ENCODE measurements around the gene PHKG2.

PHKG2 gene

DNA sequence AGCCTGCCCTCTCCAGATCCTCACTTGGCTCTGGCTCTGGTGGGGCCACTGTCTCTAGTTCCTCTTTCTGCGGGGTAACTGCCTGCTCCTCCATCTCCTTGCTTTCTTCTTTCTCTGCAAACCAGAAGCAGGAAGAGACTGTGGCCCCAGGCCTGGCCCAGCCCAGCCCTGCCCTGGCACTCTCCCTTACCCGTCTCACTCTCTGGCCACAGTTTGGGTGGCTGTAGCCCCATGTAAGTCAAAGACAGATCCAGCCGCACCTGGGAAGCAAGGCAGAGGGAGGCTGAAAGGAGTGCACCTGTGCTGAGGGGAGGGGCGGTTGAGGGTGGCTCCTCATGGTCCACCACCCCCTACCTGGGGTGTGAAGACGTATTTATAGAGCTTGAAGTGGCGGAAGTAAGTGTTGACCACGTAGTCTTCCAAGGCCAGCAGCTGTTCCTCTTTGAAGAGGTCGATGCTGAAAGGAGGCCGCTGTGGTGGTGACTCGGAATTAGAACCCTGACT, 10.8 kb downstream of the PHKG2 start:
- no peak for DNase-seq

DNA sequence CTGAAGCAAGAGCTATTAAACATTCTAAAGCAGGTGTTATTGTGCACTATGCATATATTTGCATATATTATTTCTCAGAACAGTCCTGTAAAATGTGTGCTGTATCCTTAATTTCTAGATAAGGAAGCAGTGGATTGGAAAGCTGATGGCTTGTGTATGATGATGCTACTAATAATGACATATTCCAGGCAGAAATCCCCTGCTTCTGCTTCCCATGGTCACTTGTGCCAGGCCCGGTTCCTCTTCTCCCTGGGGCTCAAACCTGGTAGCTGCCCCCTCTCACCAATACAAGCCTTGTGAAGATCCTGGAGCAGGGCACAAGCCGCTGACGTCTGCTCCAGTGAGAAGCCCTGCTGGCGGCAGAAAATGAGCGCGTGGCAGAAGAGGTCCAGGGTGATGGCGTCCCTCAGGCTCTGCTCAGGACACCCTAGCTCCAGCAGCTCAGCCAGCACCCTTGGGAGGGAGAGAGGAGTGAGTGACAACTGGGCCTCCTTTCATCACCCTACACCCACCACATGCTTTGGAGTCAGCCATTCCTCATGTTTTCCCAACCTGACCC, 11.9 kb downstream of the PHKG2 start:
- no peak for DNase-seq

DNA sequence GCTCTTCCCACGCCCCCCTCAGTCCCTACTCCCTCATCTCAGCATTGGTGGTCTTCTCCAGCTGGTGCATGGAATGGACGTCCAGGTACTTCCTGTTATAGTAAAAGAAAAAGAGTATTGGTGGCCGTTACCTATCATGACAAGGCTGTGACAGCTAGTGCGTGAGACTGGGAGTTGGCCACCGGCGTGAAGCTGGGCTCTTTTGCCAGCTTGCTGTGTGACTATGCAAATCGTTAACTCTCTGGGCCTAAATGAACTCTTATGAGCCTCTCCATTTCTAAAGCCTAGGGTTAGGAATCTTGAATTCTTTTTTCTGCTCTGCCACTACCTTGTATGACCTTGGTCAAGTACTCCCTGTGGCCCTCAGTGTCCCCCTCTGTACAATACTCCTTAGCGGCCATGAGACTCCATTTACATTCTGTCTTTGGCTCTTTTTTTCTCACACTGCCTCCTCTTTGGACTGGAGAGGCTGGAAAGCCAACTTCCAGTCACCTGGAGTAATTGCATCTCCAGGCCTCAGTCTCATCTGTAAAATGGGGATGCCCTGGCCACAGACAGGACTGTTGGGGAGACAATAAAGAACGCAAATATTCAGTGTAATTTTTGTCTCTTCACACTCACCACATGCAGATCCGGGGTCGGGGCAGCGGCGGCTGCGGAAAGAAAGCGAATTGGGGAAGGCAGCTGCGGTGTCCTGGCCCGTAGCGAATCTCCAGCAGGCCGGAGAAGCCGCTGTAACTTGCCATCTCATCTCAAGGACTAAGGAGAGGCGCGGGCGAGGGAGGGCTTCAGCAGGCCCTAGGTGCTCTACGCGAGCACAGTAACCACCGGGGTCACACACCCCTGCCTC, 12.6 kb downstream of the PHKG2 start:
- no peak for DNase-seq

DNA sequence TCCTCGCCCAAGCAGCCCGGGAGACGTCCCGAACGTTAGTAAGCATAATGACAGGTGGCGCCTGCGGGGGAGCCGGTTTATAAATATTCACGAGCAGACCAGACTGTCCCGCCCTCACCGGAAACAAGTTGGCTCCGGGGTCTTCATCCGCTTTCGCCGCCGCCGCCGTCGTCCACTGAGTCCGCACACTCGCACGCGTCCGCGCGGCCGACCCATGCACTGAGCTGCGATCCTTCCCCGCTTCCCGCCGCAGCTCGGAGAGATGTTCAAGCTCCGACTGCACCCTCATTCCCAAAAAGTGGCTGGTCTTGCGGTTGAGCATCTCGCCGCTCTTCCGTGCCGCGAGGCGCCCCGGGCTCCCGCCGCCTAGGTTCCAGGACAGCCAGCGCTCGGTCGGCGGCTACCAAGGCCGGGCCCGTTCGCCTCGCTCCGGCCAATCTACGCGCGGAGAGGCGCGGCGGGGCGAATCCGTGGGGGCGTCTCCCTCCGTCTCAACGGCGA, 13.3 kb downstream of the PHKG2 start:
- no peak for DNase-seq

DNA sequence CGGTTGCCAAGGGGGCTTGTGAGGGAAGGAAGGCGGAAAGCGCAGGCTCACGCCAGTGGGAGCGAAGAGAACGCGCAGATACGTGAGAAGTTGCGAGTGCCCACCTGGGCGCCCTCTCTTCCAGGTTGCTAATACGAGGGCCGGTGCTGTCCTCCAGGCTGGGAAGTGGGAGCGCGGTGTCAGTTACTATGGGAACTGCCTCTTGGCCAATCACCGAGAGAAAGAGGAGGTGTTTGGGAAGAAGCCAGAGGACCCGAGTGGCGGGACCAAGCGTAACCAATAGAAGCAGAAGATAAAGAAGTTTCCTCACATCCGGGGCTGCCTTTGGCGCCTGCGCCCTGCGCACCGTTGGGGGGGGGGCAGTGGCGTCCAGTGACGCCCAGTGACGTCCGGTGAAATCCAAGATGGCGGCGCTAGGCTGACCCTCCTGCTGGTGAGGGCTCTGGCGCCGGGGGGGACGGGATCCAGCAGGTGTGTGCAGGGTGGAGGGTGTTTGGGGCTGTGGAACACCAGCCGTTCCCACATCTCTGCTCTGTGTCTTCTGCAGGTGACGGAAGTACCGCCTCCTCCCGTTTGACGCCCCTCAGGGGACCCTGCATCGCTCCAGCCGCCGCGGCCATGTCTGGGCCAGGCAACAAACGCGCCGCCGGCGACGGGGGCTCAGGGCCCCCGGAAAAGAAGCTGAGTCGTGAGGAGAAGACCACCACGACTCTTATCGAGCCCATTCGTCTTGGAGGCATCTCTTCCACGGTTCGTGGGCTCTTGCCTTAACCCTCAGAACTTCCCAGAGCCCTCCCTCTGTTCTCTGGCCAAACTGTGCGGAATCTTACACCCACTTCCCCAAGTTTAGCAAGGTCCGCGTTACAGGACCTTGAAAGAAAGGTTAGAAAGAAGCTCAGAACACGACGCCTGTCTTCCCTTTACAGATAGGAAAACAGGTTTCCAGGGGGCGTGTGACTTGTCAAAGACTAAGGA, 14.0 kb downstream of the PHKG2 start, which contains the start of the genes CFAP119 and RNF40:
TSS of gene CFAP119 (minus strand) at position 135 of the 975 bp plus-strand sequence. CDS start 314 bp downstream, outside the sequence.
TSS of gene RNF40 (plus strand) at position 395 of the 975 bp plus-strand sequence. CDS start at position 619, 224 bp downstream.
- DNase-seq: peak; percentile 95 to 96

DNA sequence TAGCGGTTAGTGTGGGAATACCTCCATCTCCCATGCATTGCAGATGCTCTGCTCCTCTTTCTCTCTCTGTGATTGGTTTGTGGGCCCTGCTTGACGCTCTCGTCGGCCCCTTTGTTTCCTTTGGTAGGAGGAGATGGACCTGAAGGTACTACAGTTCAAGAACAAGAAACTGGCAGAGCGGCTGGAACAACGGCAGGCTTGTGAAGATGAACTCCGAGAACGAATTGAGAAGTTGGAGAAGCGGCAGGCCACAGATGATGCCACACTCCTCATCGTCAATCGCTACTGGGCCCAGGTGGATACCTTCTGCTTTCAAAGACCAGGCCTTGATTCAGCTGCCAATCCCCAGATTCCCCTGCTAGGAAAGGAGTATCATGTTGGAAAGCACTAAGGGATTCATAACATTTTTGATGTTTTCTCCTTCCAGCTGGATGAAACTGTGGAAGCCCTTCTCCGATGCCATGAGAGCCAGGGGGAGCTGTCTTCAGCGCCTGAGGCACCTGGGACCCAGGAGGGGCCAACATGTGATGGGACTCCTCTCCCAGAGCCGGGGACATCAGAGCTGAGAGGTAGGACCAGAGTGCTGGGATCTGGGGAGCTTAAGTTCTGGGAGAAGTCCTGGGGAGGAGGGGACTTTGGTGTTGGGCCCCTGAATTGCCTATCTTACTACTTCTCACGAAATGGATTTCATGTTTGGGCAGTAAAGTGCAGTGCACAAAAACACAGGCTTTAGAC, 14.9 kb downstream of the PHKG2 start:
- no peak for DNase-seq

DNA sequence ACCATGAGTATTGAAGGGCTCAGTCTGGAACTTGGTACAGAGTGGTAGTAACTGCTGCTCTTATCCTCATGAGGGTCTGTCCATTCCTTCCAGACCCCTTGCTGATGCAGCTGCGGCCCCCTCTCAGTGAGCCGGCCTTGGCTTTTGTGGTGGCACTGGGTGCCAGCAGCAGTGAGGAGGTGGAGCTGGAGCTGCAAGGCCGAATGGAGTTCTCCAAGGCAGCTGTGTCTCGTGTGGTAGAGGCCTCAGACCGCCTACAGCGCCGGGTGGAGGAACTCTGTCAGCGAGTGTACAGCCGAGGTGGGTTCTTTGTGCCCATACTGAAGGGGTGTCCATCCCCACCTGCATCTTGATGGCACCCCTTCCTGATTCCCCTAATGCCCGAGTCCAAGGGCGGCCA, 15.9 kb downstream of the PHKG2 start:
- no peak for DNase-seq

DNA sequence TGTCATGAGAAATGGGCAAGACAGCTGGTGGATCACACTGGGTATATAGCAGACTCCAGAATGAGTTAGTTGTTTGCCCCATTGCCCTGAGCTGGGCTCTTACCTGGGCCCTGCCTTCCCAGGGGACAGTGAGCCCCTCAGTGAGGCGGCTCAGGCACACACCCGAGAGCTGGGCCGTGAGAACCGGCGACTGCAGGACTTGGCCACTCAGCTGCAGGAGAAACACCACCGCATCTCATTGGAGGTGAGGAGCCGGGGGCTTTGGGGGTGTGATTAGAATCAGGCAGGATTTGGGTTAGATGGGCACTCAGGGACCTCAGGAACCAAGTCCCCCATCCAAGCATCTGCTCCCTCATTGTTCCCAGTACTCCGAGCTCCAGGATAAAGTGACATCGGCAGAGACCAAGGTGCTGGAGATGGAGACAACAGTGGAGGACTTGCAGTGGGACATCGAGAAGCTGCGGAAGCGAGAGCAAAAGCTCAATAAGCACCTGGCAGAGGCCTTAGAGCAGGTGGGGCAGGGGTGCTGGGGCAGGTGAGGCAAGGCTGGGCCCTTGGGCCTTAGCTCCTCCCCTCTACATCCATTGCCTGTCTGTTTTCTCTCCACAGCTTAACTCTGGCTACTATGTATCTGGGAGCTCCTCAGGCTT, 16.7 kb downstream of the PHKG2 start:
- no peak for DNase-seq

DNA sequence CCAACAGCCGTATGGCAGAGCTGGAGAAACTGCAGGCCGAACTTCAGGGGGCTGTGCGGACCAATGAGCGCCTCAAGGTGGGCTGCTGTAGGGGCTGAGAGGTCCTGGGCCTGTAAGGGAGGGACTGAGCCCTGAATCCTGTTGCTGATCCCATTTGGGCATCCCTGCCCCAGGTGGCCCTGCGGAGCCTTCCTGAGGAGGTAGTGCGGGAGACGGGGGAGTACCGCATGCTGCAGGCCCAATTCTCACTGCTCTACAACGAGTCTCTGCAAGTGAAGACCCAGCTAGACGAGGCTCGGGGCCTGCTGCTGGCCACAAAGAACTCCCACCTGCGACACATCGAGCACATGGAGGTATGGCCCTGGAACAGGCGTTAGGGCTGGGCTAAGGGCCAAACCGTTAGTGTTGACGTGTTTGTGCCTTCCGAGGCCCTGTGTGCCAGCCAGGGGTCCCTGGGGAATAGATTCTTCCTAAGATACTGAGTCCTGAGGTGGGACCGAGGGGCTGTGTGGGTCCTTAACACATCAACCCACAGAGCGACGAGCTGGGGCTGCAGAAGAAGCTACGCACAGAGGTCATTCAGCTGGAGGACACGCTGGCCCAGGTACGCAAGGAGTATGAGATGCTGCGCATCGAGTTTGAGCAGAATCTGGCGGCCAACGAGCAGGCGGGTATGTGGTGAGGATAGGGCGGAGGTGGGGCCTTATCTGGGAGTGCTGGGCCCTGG, 18.1 kb downstream of the PHKG2 start:
- DNase-seq: no peak

DNA sequence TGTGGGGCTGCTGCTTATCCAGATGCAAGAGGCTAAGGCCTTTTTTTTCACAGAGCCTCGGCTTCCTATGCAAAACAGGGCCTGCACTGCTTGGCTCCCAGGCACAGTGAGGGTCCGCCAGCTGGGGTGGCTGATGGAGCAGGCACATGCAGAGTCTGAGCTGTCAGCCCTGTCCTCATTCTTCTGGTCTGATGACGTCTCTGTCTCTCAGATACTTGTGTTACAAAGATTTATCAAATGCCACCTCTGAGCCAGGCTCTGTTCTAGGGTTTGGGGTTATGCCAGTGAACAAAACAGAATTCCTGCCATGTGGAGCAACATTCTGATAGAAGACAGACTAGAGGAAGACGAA, 18.7 kb downstream of the PHKG2 start:
- DNase-seq: no peak

DNA sequence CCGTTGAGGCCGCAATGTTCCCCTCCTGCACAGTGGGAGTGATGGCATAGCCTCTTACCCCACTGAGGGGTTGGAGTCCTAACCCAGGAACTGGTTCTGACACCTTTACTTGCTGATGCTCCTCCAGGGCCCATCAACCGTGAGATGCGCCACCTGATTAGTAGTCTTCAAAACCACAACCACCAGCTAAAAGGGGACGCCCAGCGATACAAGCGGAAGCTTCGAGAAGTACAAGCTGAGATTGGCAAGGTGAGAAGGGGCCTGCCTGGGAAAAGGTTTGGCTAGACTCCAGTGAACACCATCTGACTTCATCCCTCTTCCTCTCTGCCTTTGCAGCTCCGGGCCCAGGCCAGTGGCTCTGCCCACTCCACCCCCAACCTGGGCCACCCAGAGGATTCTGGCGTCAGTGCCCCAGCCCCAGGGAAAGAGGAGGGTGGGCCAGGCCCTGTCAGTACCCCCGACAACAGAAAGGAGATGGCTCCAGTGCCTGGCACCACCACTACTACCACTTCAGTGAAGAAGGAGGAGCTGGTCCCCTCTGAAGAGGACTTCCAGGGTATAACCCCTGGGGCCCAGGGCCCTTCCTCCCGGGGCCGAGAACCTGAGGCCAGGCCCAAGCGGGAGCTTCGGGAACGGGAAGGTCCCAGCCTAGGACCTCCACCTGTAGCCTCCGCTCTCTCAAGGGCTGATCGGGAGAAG, 19.7 kb downstream of the PHKG2 start:
- no peak for DNase-seq

DNA sequence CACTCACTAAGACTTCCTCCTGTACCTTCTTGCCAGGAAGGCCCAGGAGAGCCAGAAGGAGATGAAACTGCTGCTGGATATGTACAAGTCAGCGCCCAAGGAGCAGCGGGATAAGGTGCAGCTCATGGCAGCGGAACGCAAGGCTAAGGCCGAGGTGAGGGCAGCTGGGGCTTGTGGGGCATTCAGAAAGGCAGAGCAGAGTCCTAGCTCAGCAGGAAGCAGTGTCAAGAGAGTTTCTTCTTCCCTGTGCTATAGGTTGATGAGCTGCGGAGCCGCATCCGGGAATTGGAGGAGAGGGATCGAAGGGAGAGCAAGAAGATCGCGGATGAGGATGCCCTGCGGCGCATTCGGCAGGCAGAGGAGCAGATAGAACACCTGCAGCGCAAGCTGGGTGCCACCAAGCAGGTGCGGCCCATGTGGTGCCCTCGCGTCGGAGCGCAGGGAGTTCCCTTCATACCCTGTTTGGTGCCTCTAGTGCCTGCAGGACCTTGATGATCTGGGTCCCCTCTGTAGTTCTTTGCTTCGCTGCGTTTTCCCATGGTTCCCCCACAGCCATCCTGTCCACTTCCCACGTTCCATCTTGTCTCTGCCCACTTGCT, 20.5 kb downstream of the PHKG2 start:
- DNase-seq: no peak

DNA sequence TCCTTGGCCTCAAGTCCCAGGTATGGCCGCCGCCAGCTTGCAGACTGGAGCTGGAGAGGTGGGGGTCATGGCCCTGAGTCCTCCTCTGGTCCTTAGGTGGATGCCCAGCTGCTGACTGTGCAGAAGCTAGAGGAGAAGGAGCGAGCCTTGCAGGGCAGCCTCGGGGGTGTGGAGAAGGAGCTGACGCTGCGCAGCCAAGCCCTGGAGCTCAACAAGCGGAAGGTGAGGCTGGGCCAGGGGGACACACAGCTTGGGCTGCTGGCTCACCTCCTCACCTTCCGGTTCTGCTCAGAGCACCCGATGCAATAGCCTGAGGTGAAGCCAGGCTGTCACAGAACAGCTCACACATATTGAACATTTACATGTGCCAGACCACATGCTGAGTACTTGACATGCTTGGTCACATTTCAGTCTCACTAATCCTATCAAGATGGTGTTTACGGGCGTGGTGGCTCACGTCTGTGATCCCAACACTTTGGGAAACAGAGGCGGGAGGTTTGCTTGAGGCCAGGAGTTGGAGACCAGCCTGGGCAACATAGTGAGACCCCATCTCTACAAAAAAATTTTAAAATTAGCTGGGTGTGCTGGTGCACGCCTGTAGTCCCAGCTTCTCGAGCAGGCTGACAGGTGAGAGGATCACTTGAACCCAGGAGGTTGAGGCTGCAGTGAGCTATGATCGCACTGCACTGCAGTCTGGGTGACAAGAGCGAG, 21.3 kb downstream of the PHKG2 start:
- DNase-seq: no peak

DNA sequence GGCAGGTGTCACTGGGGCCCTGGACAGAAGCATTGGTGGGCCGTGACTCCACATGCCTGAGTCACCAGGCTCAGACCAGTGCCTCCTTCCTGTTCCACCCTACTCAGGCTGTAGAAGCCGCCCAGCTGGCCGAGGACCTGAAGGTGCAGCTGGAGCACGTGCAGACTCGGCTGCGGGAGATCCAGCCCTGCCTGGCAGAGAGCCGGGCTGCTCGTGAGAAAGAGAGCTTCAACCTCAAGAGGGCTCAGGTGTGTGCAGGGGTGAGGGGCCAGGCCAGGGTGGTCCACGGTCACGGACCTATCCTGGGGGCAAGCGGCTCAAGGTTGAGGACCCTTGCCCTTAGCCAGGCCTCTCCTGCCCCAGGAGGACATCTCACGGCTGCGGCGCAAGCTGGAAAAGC, 23.5 kb downstream of the PHKG2 start:
- no peak for DNase-seq

DNA sequence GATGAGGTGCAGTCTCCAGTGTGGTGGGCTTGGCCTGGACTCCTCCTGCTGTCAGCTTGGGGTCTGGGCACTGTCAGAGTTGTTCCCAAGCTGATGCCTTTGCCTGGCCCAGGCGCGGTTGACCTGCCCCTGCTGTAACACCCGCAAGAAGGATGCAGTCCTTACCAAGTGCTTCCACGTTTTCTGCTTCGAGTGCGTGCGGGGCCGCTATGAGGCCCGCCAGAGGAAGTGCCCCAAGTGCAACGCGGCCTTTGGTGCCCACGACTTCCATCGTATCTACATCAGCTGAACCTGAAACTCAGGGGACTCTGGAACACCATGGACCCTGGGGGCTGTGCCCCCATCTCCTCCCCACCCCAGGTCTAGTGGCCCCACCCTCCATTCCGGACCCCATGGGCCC, 25.6 kb downstream of the PHKG2 start:
- no peak for DNase-seq

DNA sequence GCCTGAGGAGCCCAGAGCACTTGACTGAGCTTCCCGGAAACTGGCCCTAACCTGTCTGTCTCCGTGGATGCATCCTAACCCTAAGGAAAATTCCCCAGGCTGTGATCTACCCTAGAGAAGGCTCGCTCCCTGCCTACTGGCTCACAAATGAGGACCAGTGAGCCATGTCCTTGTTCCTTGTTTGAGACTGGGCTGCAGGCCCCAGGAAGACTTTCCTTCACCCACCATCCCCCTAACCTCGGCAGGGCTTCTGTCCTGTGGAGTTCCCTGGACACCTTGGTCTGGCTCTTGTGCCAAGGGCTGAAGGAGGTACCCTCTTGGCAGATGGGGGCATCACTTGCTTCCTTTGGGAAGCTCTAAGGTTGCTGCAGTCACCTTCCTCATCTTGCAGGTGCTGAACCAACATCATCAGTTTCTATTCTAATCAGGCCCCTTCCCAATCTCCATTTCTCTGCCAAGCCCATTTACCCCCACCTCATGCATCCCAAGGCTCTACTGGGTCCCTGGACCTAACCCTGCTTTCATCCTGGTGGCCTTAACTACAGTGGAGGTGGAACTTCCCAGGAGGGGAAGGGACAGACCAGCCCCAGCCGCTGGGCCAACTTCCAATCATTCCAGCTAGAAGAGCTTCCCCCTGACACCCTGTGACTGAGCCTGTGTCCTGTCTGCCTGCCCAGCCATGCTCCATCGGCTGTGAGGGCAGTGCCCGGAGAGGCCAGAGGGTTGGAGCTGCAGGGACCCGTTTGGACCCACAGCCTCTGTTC, 26.3 kb downstream of the PHKG2 start:
- no peak for DNase-seq

DNA sequence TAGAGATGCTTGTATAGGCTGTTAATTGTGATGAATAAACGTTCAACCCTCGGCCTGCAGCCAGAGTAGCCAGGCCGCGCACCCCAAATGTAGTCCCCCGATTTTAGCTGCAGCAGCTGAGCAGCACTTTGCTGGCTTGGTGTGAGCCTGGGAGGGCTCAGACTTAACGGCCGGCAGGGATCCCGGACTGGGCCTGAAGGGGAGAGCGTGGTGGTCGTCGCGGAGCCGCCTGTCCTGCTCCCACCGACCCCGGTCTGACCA, 26.8 kb downstream of the PHKG2 start:
- no peak for DNase-seq

DNA sequence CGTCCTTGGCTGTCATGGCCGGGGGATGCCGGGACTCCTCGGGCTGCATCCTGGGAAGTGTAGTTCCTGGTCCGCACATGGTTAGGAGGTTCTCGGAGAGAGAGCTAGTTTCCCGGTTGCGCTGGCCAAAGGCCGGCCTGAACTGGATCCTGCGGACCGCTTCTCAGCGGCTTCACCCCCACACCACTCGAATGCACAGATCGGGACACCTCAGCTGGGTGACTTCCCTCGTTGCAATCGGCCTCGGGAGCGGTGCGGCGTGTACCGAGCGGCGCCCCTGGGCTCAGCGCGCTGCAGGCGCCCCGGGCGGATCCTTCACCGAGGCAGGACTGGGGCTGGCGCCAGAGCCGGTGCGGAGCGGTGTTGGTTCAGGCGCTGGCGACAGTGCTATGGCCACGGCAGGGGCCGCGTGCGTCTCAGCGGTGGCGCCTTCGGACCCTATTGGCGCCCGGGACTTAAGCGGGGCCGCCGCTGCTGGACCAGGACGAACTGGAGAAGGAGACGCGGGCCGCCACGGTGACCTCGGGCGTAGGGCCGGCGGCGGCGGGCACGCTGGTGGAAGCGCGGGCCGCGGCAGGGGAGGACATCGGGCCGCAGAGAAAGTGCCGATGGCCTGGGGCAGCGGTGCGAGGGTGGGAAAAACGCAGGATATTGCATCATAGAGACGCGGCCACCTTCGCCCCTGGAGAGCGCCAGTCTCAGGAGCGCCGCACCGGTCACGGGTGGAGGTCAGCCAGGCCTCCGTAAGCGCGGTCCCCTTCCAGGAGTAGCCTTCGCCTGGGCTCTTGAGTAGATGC, 27.4 kb downstream of the PHKG2 start:
- DNase-seq: peak; percentile 36 to 70

Measured in NCI-H446 (cell line).